PC-9 (cell line): Measurements from ENCODE around the gene FOXA1. TPM values are rescaled to one million over a fixed set of nuclear protein-coding genes. Genes with fewer than 3 reads are reported as not detected.

Experiments used
- BruUV-seq: library from RNA; stranded (reverse); fragments of 400-500 nt; replicated peaks from 2 replicates; lab custom pipeline; 2021; lab: Mats Ljungman, UMichigan
- CTCF ChIA-PET: fragments of 300-600 bp; sonication (Branson Sonifier 250); formaldehyde crosslinking; loops from one replicate; lab custom pipeline; 2022; ENCODE audit warnings: antibody characterized with exemption; lab: Charles Lee
- POLR2A ChIA-PET: fragments of 300-600 bp; sonication (Branson Sonifier 250); formaldehyde crosslinking; loops from one replicate; lab custom pipeline; 2022; ENCODE audit warnings: antibody characterized with exemption; ENCODE audit not compliant: unreplicated experiment; lab: Charles Lee
- DNase-seq, 2 experiments: peaks; one replicate each; pipeline versions ENCODE4 v3.0.0 to v3.0.0-alpha.2; 2015 to 2022; ENCODE audit warnings: mixed read lengths in 1 of 2
- H2AFZ ChIP-seq: fragments of 200-600 bp; sonication (generic); 2 replicates; pipeline ENCODE4 v1.8.1; 2017; ENCODE audit warnings: antibody characterized with exemption
- H3F3A ChIP-seq: fragments of 200-600 bp; sonication (generic); 2 replicates; pipeline ENCODE4 v1.8.1; 2017; ENCODE audit warnings: antibody characterized with exemption, mild to moderate bottlenecking, low read depth; ENCODE audit not compliant: insufficient read depth
- H3K27ac ChIP-seq: fragments of 200-600 bp; sonication (generic); 2 replicates; pipeline ENCODE4 v1.6.1; 2016; ENCODE audit warnings: mixed run types
- H3K27me3 ChIP-seq: fragments of 200-600 bp; sonication (generic); 2 replicates; pipeline ENCODE4 v1.6.1; 2016; ENCODE audit warnings: low read depth, mixed run types; ENCODE audit not compliant: insufficient read depth
- H3K36me3 ChIP-seq: fragments of 200-600 bp; sonication (generic); 2 replicates; pipeline ENCODE4 v1.6.1; 2016; ENCODE audit warnings: low read depth, mixed run types
- H3K4me1 ChIP-seq: fragments of 200-600 bp; sonication (generic); replicated peaks from 2 replicates; pipeline ENCODE4 v1.6.1; 2016; ENCODE audit warnings: mixed run types; ENCODE audit not compliant: insufficient read depth
- H3K4me2 ChIP-seq: fragments of 200-600 bp; sonication (generic); 2 replicates; pipeline ENCODE4 v1.6.1; 2017; ENCODE audit warnings: mixed run types
- H3K4me3 ChIP-seq: fragments of 200-600 bp; sonication (generic); 2 replicates; pipeline ENCODE4 v1.6.1; 2016; ENCODE audit warnings: mixed run types
- H3K79me2 ChIP-seq: fragments of 200-600 bp; sonication (generic); 2 replicates; pipeline ENCODE4 v1.6.1; 2017; ENCODE audit warnings: low read depth, mixed run types
- H3K9me2 ChIP-seq: fragments of 200-600 bp; sonication (generic); 2 replicates; pipeline ENCODE4 v1.8.1; 2017; ENCODE audit warnings: mild to moderate bottlenecking; ENCODE audit not compliant: insufficient read depth
- H3K9me3 ChIP-seq: fragments of 200-600 bp; sonication (generic); 2 replicates; pipeline ENCODE4 v1.8.1; 2016; ENCODE audit warnings: low read depth; ENCODE audit not compliant: insufficient read depth
- H4K20me1 ChIP-seq: fragments of 200-600 bp; sonication (generic); 2 replicates; pipeline ENCODE4 v1.8.1; 2017; ENCODE audit not compliant: insufficient read depth
- EZH2 ChIP-seq: fragments of 200-600 bp; sonication (generic); IDR thresholded peaks from 2 replicates; pipeline ENCODE4 v1.8.0; 2017; ENCODE audit warnings: antibody characterized with exemption, low read depth
- intact Hi-C: fragments of 100-400 bp; cut with micrococcal nuclease; formaldehyde crosslinking; loops from one replicate; pipeline ENCODE4 v1.10.0; 2022; ENCODE audit not compliant: unreplicated experiment
- total RNA-seq: library from RNA; stranded (reverse); gene quantifications from 2 replicates; pipeline ENCODE4 v1.2.3, GENCODE V29; 2021
- TF ChIP-seq, protein P1 (sequence below): fragments of 200-600 bp; sonication (generic); conservative IDR thresholded peaks from 2 replicates; pipeline ENCODE4 v1.6.1; 2017; ENCODE audit warnings: mixed run types, antibody characterized with exemption, mild to moderate bottlenecking, moderate library complexity

Gene FOXA1
- total RNA-seq, 1 experiment from 2014 or later: 35.4 TPM

DNA sequence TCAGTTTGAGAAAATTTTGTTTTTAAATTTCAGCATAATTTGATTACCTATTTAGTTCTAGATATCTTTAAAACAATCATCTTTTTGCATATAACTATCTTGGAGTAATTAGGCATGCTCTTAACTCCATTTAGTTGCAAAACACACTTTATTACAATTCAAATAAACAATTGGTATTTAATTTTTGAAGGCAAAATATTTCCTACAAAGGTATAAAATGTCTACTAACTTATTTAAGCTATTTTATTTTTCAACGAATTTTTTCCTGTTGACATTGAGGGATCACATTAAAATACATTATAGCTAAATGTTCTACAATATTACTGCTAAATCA, 8.3 kb downstream of the FOXA1 start:
- H3K9me2 ChIP-seq: no peaks in the 10 kb centered on the region
- H2AFZ ChIP-seq: 0 out of 2 replicates have a peak overlapping the region, but pooled peaks have one; percentile 60
- peak overlapping the region; percentile 94; the same call in 1 of the 2 replicates for H3K4me3 ChIP-seq
- H3K4me2 ChIP-seq: peak overlapping the region; percentile 96
- DNase-seq: no peak
- no TSS peak for BruUV-seq
- H3K27me3 ChIP-seq: no peaks in the 10 kb centered on the region
- H3K4me1 ChIP-seq: peaks cover 31% of the 10 kb centered on the region
- peaks cover 21% of the 10 kb centered on the region; the same call in 1 of the 2 replicates for H3K36me3 ChIP-seq
- ChIA-PET CTCF (no interaction called here), POLR2A (interaction anchor here (0.6 kb wide), 1 partner anchor 389 kb away, joined by 4 read pairs; the partner anchor contains the start of gene MIPOL1)
- peaks cover 10% of the 10 kb centered on the region; the same call in 1 of the 2 replicates for H3F3A ChIP-seq
- TF ChIP-seq, protein P1, sequence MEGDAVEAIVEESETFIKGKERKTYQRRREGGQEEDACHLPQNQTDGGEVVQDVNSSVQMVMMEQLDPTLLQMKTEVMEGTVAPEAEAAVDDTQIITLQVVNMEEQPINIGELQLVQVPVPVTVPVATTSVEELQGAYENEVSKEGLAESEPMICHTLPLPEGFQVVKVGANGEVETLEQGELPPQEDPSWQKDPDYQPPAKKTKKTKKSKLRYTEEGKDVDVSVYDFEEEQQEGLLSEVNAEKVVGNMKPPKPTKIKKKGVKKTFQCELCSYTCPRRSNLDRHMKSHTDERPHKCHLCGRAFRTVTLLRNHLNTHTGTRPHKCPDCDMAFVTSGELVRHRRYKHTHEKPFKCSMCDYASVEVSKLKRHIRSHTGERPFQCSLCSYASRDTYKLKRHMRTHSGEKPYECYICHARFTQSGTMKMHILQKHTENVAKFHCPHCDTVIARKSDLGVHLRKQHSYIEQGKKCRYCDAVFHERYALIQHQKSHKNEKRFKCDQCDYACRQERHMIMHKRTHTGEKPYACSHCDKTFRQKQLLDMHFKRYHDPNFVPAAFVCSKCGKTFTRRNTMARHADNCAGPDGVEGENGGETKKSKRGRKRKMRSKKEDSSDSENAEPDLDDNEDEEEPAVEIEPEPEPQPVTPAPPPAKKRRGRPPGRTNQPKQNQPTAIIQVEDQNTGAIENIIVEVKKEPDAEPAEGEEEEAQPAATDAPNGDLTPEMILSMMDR: no peak
- TF ChIP-seq EZH2: no peak
- H3K27ac ChIP-seq: peak overlapping the region; percentile 99
- H3K9me3 ChIP-seq: no peaks in the 10 kb centered on the region
- intact Hi-C loops: no loop called here
- no peaks in the 10 kb centered on the region for H4K20me1 ChIP-seq
- peaks cover 70% of the 10 kb centered on the region for H3K79me2 ChIP-seq

DNA sequence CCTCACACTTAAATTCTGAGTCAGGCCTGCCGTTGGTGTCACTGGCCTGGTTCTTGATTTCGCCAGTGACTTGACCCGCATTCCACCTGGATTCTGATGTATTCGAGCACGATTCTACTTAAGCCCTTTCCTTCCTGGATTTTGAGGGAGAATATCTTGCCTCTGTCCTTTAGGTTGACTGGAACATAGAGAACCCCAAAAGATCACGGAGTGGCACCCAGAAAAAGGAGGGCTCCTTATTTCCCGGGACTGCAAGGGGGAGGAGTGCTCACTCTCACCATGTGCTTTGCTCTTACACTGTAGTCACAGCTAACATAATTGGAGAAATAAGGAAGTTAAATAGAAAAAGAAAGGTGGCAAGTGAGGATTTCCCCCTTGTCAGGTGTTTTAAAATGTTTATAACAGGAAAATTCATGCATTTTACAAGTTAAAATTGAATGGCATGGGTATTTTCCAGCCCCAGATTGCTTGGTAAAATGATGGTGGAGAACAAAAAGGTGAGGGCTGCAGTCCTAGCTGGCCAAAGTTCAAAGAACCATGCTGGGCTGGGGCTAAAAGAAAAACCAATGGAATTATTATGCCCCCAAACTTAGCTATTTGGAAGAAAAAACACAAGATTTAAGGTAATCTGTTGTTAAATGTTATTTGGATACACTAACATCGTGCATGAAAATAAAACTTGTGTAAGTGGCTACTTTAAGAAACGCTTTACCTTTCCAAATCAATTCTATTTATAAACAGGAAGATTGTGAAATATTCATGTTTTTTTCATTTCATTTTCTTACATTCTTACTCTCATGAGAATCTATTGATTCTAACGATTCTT, 8.9 kb downstream of the FOXA1 start:
- H3K4me2 ChIP-seq: peak overlapping the region; percentile 96

GRCh38 chr14:37585101-37585511, 9.9 kb downstream of the FOXA1 start:
- H4K20me1 ChIP-seq: no peaks in the 10 kb centered on the region
- H3K9me2 ChIP-seq: no peaks in the 10 kb centered on the region
- peaks cover 7% of the 10 kb centered on the region; the same call in 1 of the 2 replicates for H3K36me3 ChIP-seq
- H3K27ac ChIP-seq: no peak overlapping the region
- ChIA-PET POLR2A (interaction anchor here (0.7 kb wide), 1 partner anchor 112 kb away, joined by 4 read pairs; no protein-coding TSS in a partner anchor), CTCF (no interaction called here)
- H3K9me3 ChIP-seq: no peaks in the 10 kb centered on the region
- no peak for DNase-seq
- TF ChIP-seq EZH2: no peak
- TF ChIP-seq, protein P1: no peak
- BruUV-seq: no TSS peak
- H3F3A ChIP-seq: peaks cover 24% of the 10 kb centered on the region; the same call in 1 of the 2 replicates
- peaks cover 48% of the 10 kb centered on the region for H3K4me1 ChIP-seq
- H3K27me3 ChIP-seq: no peaks in the 10 kb centered on the region
- no peak overlapping the region for H3K4me3 ChIP-seq
- intact Hi-C loops: no loop called here
- H3K79me2 ChIP-seq: peaks cover 55% of the 10 kb centered on the region
- H3K4me2 ChIP-seq: no peak overlapping the region
- H2AFZ ChIP-seq: no peak overlapping the region

More for the DNA sequence above, 8.9 kb downstream of the FOXA1 start:
- Histone ChIP-seq H3K9me2 (no peaks in the 10 kb centered on the region), H3K9me3 (no peaks in the 10 kb centered on the region), H3K4me1 (peaks cover 37% of the 10 kb centered on the region), H3F3A (peaks cover 15% of the 10 kb centered on the region; the same call in 1 of the 2 replicates), H3K27ac (peak overlapping the region; percentile 99), H2AFZ (peak overlapping the region; percentile 60; the same call in 1 of the 2 replicates), H3K36me3 (peaks cover 18% of the 10 kb centered on the region; the same call in 1 of the 2 replicates), H4K20me1 (no peaks in the 10 kb centered on the region), H3K4me3 (peak overlapping the region; percentile 94; the same call in 1 of the 2 replicates), H3K79me2 (peaks cover 66% of the 10 kb centered on the region), H3K27me3 (no peaks in the 10 kb centered on the region)
- ChIA-PET POLR2A (interaction anchor here (0.6 kb wide), 1 partner anchor 389 kb away, joined by 4 read pairs; the partner anchor contains the start of gene MIPOL1), CTCF (no interaction called here)
- intact Hi-C loops: no loop called here
- no peak for DNase-seq
- BruUV-seq: no TSS peak
- no peak for TF ChIP-seq EZH2
- TF ChIP-seq, protein P1: no peak
